ENCODE data around the gene UMPS.

- TF ChIP-seq CREB1 (CRISPR knock-in tag; IDR thresholded peaks at IDR 0.05) = no peak
- TF ChIP-seq, protein P1, sequence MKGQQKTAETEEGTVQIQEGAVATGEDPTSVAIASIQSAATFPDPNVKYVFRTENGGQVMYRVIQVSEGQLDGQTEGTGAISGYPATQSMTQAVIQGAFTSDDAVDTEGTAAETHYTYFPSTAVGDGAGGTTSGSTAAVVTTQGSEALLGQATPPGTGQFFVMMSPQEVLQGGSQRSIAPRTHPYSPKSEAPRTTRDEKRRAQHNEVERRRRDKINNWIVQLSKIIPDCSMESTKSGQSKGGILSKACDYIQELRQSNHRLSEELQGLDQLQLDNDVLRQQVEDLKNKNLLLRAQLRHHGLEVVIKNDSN (CRISPR knock-in tag; IDR thresholded peaks at IDR 0.05) = no peak
- TF ChIP-seq E2F4 (CRISPR knock-in tag; IDR thresholded peaks at IDR 0.05; ENCODE audit: borderline replicate concordance, low read depth) = no peak
- TF ChIP-seq CTCF (IDR thresholded peaks at IDR 0.05) = no peak
- TF ChIP-seq FOXP1 (CRISPR knock-in tag; IDR thresholded peaks at IDR 0.05; ENCODE audit: borderline replicate concordance) = no peak
- TF ChIP-seq FOXK1 (CRISPR knock-in tag; IDR thresholded peaks at IDR 0.05) = no peak
- no peak for TF ChIP-seq SP1 (CRISPR knock-in tag; conservative IDR thresholded peaks at IDR 0.05)
These were observed 32.1 kb upstream of the UMPS start for GRCh38 chr3:124698030-124698770.

All from WTC11 (cell line).